Astrocyte (in vitro differentiated cells and primary cell): ENCODE data around the gene C2CD2. TPM values are rescaled to one million over a fixed set of nuclear protein-coding genes. Genes with fewer than 3 reads are reported as not detected.

Experiments
- DNase-seq: peaks from one replicate; pipeline ENCODE4 v3.0.0-alpha.2; 2010; ENCODE audit warnings: low read depth
- FAIRE-seq: peaks from 2 replicates; lab custom pipeline; 2011; peaks lifted over from hg19 to GRCh38; lab: Jason Lieb, UNC
- H2AFZ ChIP-seq: 2 replicates; pipeline ENCODE4 v1.6.0; 2012; ENCODE audit warnings: low read depth, low read length, inconsistent platforms
- H3K27ac ChIP-seq: 2 replicates; pipeline ENCODE4 v1.5.1; 2011; ENCODE audit warnings: low read depth, low read length, inconsistent platforms
- H3K27me3 ChIP-seq: 2 replicates; pipeline ENCODE4 v1.6.0; 2011; ENCODE audit warnings: low read length, inconsistent platforms; ENCODE audit not compliant: insufficient read depth
- H3K36me3 ChIP-seq: 2 replicates; pipeline ENCODE4 v1.5.1; 2011; ENCODE audit warnings: low read length, inconsistent platforms; ENCODE audit not compliant: insufficient read depth
- H3K4me1 ChIP-seq: 2 replicates; pipeline ENCODE4 v1.5.1; 2011; ENCODE audit warnings: low read length, inconsistent platforms; ENCODE audit not compliant: insufficient read depth
- H3K4me2 ChIP-seq: 2 replicates; pipeline ENCODE4 v1.6.0; 2012; ENCODE audit warnings: low read length, inconsistent platforms
- H3K4me3 ChIP-seq: 2 replicates; pipeline ENCODE4 v1.5.1; 2011; ENCODE audit warnings: low read depth, mild to moderate bottlenecking, low read length, inconsistent platforms; ENCODE audit not compliant: insufficient read depth
- H3K79me2 ChIP-seq: 2 replicates; pipeline ENCODE4 v1.6.0; 2012; ENCODE audit warnings: mild to moderate bottlenecking, low read length, inconsistent platforms; ENCODE audit not compliant: insufficient read depth
- H3K9ac ChIP-seq: 2 replicates; pipeline ENCODE4 v1.6.0; 2012; ENCODE audit warnings: mild to moderate bottlenecking, low read length, inconsistent platforms
- H3K9me3 ChIP-seq: 2 replicates; pipeline ENCODE4 v1.5.1; 2012; ENCODE audit warnings: low read depth, mild to moderate bottlenecking, low read length, inconsistent platforms; ENCODE audit not compliant: insufficient read depth
- H4K20me1 ChIP-seq: 2 replicates; pipeline ENCODE4 v1.6.0; 2012; ENCODE audit warnings: low read length, inconsistent platforms; ENCODE audit not compliant: insufficient read depth
- H3K27ac Mint-ChIP-seq: one replicate; pipeline ENCODE4 v1.8.0; 2021; ENCODE audit warnings: mild to moderate bottlenecking, mixed read lengths; ENCODE audit not compliant: unreplicated experiment
- H3K27me3 Mint-ChIP-seq: one replicate; pipeline ENCODE4 v1.8.0; 2021; ENCODE audit warnings: low read depth, mixed read lengths; ENCODE audit not compliant: unreplicated experiment
- H3K36me3 Mint-ChIP-seq: one replicate; pipeline ENCODE4 v1.8.0; 2021; ENCODE audit warnings: low read depth, mixed read lengths; ENCODE audit not compliant: unreplicated experiment
- H3K4me1 Mint-ChIP-seq: one replicate; pipeline ENCODE4 v1.8.0; 2021; ENCODE audit warnings: low read depth, mixed read lengths; ENCODE audit not compliant: unreplicated experiment
- H3K4me3 Mint-ChIP-seq: one replicate; pipeline ENCODE4 v1.8.0; 2021; ENCODE audit warnings: mild to moderate bottlenecking, moderate library complexity, mixed read lengths; ENCODE audit not compliant: unreplicated experiment
- H3K9me3 Mint-ChIP-seq: one replicate; pipeline ENCODE4 v1.8.0; 2021; ENCODE audit warnings: mild to moderate bottlenecking, mixed read lengths; ENCODE audit not compliant: unreplicated experiment
- EZH2 ChIP-seq: IDR thresholded peaks from 2 replicates; pipeline ENCODE4 v1.6.1; 2012; ENCODE audit warnings: mild to moderate bottlenecking, low read length, inconsistent platforms; ENCODE audit not compliant: insufficient read depth
- total RNA-seq: library from RNA; stranded (reverse); gene quantifications from 2 replicates; pipeline ENCODE4 v1.2.1, GENCODE V29; 2021
- TF ChIP-seq, protein P1 (sequence below): IDR thresholded peaks from 2 replicates; pipeline ENCODE4 v1.5.1; 2011; ENCODE audit warnings: low read depth, mild to moderate bottlenecking, inconsistent platforms, low read length, moderate library complexity; ENCODE audit not compliant: insufficient read depth

C2CD2 gene
- total RNA-seq, 1 donor from 2014 or later, result 8.3 TPM

DNA sequence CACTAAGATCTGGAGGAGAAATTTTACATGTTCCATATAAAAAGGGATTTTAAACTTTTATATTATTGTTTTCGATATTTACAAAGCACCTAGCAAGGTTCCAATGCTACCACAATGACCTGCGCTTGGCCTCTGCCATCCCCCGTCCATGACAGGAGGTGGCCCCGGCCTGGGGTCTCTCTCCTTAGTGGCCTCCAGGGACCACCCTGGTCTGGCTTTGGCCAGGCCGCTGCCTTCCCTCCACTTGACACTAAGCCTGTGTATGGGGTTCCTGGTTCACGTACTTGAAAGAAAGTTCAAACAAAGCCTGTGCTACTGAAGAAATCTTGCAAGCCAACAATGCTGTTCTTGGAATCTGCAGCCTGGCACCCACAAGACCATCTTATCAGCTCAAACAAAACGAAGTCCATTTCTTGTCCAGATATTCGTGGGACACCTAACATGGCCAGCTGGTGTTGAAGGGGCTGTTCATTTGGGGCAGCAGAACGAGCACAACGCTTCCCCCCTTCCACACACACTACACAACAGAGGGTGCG, 87.5 kb downstream of the C2CD2 start:
- TF ChIP-seq EZH2, result no peak
- TF ChIP-seq, protein P1, sequence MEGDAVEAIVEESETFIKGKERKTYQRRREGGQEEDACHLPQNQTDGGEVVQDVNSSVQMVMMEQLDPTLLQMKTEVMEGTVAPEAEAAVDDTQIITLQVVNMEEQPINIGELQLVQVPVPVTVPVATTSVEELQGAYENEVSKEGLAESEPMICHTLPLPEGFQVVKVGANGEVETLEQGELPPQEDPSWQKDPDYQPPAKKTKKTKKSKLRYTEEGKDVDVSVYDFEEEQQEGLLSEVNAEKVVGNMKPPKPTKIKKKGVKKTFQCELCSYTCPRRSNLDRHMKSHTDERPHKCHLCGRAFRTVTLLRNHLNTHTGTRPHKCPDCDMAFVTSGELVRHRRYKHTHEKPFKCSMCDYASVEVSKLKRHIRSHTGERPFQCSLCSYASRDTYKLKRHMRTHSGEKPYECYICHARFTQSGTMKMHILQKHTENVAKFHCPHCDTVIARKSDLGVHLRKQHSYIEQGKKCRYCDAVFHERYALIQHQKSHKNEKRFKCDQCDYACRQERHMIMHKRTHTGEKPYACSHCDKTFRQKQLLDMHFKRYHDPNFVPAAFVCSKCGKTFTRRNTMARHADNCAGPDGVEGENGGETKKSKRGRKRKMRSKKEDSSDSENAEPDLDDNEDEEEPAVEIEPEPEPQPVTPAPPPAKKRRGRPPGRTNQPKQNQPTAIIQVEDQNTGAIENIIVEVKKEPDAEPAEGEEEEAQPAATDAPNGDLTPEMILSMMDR, result no peak
- H3K4me3 ChIP-seq, result no peak overlapping the region
- H3K27ac ChIP-seq, result no peak overlapping the region
- H3K4me2 ChIP-seq, result no peak overlapping the region
- no peak overlapping the region for H3K27ac Mint-ChIP-seq
- DNase-seq (no peak), FAIRE-seq (no peak)
- peaks cover 5% of the 10 kb centered on the region for H3K4me1 Mint-ChIP-seq
- H2AFZ ChIP-seq, result no peak overlapping the region
- H3K4me1 ChIP-seq, result peaks cover 13% of the 10 kb centered on the region
- H3K36me3 Mint-ChIP-seq, result peaks cover 3% of the 10 kb centered on the region
- H3K4me3 Mint-ChIP-seq, result no peak overlapping the region
- peaks cover 43% of the 10 kb centered on the region for H4K20me1 ChIP-seq
- H3K27me3 Mint-ChIP-seq, result no peaks in the 10 kb centered on the region
- H3K9me3 Mint-ChIP-seq, result no peaks in the 10 kb centered on the region
- no peaks in the 10 kb centered on the region for H3K36me3 ChIP-seq
- peaks cover 34% of the 10 kb centered on the region for H3K79me2 ChIP-seq
- H3K9me3 ChIP-seq, result no peaks in the 10 kb centered on the region
- no peak overlapping the region for H3K9ac ChIP-seq
- no peaks in the 10 kb centered on the region for H3K27me3 ChIP-seq

DNA sequence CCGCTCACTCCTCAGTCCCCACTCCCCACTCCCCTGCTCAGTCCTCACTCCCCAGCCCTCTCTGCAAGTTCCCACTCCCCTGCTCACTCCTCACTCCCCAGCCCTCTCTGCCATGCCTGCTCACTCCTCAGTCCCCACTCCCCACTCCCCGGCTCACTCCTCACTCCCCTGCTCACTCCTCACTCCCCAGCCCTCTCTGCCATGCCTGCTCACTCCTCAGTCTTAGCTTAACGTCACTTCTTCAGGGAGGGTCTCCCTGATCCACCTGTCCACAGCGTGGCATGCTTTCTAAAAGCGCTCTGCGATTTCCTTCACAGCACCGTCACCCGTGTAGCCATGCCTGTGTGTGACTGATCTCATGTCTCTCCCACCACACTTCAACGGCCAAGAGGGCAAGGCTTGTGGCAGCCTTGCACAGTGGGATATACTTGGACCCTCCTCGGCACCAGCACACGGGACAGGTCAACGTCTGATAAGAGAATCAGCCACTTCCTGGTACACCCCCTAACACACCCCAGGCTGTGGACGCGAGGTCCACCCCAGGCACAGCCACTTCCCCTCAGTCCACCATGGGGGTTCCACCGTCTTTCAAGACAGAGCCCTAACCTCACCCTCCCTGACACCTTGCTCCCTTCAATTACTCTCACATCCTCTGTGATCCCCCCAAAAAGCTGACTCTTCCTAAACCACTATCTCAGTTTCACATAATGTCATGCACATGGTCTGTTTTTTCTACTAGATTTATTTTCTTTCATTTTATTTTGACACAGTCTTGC, 88.6 kb downstream of the C2CD2 start:
- Histone ChIP-seq H3K27ac (no peak overlapping the region), H2AFZ (no peak overlapping the region), H3K4me3 (no peak overlapping the region), H3K9me3 (no peaks in the 10 kb centered on the region), H3K4me1 (peaks cover 13% of the 10 kb centered on the region), H3K36me3 (no peaks in the 10 kb centered on the region), H4K20me1 (peaks cover 48% of the 10 kb centered on the region), H3K27me3 (no peaks in the 10 kb centered on the region), H3K79me2 (peaks cover 28% of the 10 kb centered on the region), H3K4me2 (no peak overlapping the region), H3K9ac (no peak overlapping the region)
- Mint-ChIP-seq H3K4me3 (no peak overlapping the region), H3K9me3 (no peaks in the 10 kb centered on the region), H3K27ac (no peak overlapping the region), H3K4me1 (peaks cover 5% of the 10 kb centered on the region), H3K27me3 (no peaks in the 10 kb centered on the region), H3K36me3 (peaks cover 3% of the 10 kb centered on the region)
- FAIRE-seq (no peak), DNase-seq (no peak)
- TF ChIP-seq EZH2, result no peak
- TF ChIP-seq, protein P1, result no peak
